Measurements from ENCODE around the gene KRTAP29-1. TPM values are rescaled to one million over a fixed set of nuclear protein-coding genes. Genes with fewer than 3 reads are reported as not detected.

KRTAP29-1 gene
- polyA plus RNA-seq, 1 donor (not counting 4 experiments of a cell fraction or from before 2014, with no cell fraction given): not detected

DNA sequence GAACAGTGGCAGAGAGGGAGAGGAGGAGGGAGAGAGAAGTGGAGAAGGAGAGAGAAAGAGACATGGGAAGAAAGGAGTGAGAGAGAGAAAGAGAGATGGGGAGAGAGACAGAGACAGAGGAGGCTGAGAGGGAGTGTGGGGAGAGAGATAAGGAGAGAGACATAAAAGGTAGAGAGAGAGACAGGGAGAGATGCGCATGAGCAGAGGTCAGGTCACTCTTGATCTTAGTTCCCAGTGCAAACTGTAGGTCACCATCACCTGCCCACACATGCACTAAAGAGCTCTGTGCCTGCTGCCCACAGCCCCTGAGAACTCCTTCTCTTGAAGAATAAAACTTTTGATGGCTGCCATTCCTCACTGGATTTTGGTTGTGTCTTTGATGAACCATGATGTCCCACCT lies 33.1 kb upstream of the KRTAP29-1 start:
- no peak for FAIRE-seq
- no peaks in the 10 kb centered on the region for H3K36me3 ChIP-seq (ENCODE audit: control insufficient read depth in 2 of 2, extremely low read depth in 1 of 2, insufficient read depth in 2 of 2, low read length in 2 of 2)
- no peaks in the 10 kb centered on the region for H3K27me3 ChIP-seq (ENCODE audit: control insufficient read depth, extremely low read depth, insufficient read depth, low read length)
- TF ChIP-seq EZH2 (IDR thresholded peaks at IDR 0.05; ENCODE audit: low read length): no peak
- TF ChIP-seq, protein P1, sequence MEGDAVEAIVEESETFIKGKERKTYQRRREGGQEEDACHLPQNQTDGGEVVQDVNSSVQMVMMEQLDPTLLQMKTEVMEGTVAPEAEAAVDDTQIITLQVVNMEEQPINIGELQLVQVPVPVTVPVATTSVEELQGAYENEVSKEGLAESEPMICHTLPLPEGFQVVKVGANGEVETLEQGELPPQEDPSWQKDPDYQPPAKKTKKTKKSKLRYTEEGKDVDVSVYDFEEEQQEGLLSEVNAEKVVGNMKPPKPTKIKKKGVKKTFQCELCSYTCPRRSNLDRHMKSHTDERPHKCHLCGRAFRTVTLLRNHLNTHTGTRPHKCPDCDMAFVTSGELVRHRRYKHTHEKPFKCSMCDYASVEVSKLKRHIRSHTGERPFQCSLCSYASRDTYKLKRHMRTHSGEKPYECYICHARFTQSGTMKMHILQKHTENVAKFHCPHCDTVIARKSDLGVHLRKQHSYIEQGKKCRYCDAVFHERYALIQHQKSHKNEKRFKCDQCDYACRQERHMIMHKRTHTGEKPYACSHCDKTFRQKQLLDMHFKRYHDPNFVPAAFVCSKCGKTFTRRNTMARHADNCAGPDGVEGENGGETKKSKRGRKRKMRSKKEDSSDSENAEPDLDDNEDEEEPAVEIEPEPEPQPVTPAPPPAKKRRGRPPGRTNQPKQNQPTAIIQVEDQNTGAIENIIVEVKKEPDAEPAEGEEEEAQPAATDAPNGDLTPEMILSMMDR (optimal IDR thresholded peaks at IDR 0.05 in 1 of 3, IDR thresholded peaks at IDR 0.05 in 1 of 3, conservative IDR thresholded peaks at IDR 0.05 in 1 of 3; ENCODE audit: extremely low read depth in 1 of 3, insufficient read depth in 2 of 3, low read length in 3 of 3): no peak
- no peak for DNase-seq (ENCODE audit: low read depth, low spot score)
- dilution Hi-C loops (cut with MboI; ENCODE audit: extremely low pct_ligation_motif_present, low sequenced_read_pairs): no loop called here
- peaks cover 15% of the 10 kb centered on the region for H3K4me1 ChIP-seq (ENCODE audit: control insufficient read depth, extremely low read depth, insufficient read depth, low read length)
- H3K4me3 ChIP-seq (ENCODE audit: control insufficient read depth in 2 of 3, extremely low read depth in 1 of 3, insufficient read depth in 2 of 3, low read depth in 1 of 3, low read length in 3 of 3): no peak overlapping the region
- H4K20me1 ChIP-seq (ENCODE audit: control insufficient read depth, extremely low read depth, insufficient read depth, low read length): no peaks in the 10 kb centered on the region
- no peak overlapping the region for H2AFZ ChIP-seq (ENCODE audit: control insufficient read depth, low read length)
- H3K27ac ChIP-seq (ENCODE audit: control insufficient read depth, insufficient read depth, low read length): no peak overlapping the region
- no peaks in the 10 kb centered on the region for H3K79me2 ChIP-seq (ENCODE audit: control insufficient read depth, insufficient read depth, low read length)
- no peak overlapping the region for H3K9ac ChIP-seq (ENCODE audit: control insufficient read depth, extremely low read depth, insufficient read depth, low read length)
- no peaks in the 10 kb centered on the region for H3K9me1 ChIP-seq (ENCODE audit: control insufficient read depth, extremely low read depth, insufficient read depth, low read length)
- H3K9me3 ChIP-seq (ENCODE audit: control insufficient read depth, low read depth, low read length): no peaks in the 10 kb centered on the region
- no peak overlapping the region for H3K4me2 ChIP-seq (ENCODE audit: control insufficient read depth, extremely low read depth, insufficient read depth, low read depth, low read length)

DNA sequence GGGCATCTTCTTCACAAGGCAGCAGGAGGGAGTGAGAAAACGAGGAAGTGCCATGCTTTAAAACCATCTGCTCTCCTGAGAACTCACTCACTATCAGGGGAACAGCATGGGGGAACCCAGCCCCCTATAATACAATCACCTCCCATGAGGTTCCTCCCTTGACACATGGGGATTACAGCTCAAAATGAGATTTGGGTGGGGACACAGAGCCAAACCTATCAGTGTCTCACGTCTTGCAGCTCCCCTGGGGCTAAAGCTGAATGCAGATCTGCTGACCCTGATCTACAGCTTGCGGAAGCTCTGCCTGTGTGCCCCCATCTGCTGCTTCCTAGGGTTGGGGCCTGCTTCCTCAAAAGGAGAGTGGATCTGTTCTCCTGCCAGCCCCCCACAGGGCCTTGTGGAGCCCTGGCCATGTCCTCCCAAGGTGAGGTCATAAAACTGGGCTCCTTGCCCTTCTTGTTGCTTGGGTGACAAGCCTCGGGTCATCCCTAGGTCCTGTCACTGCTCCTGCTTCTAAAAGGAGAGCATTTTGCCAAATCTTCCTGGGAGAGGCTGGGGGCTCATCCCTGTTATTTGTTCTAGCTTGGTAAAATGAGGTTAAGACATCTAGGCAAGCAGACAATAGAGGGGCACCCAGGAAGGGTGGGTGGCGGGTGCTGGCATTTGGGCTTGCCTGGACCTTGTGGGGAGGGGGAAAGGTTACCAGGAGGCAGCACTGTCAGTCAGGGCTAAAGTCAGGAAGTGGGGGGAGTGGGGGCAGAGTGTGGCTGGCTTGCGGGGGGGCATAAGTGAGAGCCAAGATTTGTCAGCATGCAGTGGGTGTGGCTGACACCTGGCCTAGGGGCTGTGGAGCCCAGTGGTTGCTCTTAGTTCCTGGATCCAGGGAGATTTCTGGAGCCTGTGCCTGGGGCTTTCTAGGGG lies 32.0 kb upstream of the KRTAP29-1 start:
- H3K9me1 ChIP-seq (ENCODE audit: control insufficient read depth, extremely low read depth, insufficient read depth, low read length): no peaks in the 10 kb centered on the region
- H3K4me3 ChIP-seq (ENCODE audit: control insufficient read depth in 2 of 3, extremely low read depth in 1 of 3, insufficient read depth in 2 of 3, low read depth in 1 of 3, low read length in 3 of 3): no peak overlapping the region
- no peak overlapping the region for H3K9ac ChIP-seq (ENCODE audit: control insufficient read depth, extremely low read depth, insufficient read depth, low read length)
- no peak overlapping the region for H3K27ac ChIP-seq (ENCODE audit: control insufficient read depth, insufficient read depth, low read length)
- H3K4me2 ChIP-seq (ENCODE audit: control insufficient read depth, extremely low read depth, insufficient read depth, low read depth, low read length): no peak overlapping the region
- H3K79me2 ChIP-seq (ENCODE audit: control insufficient read depth, insufficient read depth, low read length): no peaks in the 10 kb centered on the region
- H3K4me1 ChIP-seq (ENCODE audit: control insufficient read depth, extremely low read depth, insufficient read depth, low read length): peaks cover 11% of the 10 kb centered on the region
- dilution Hi-C loops (cut with MboI; ENCODE audit: extremely low pct_ligation_motif_present, low sequenced_read_pairs): no loop called here
- no peaks in the 10 kb centered on the region for H4K20me1 ChIP-seq (ENCODE audit: control insufficient read depth, extremely low read depth, insufficient read depth, low read length)
- FAIRE-seq: no peak
- H3K9me3 ChIP-seq (ENCODE audit: control insufficient read depth, low read depth, low read length): no peaks in the 10 kb centered on the region
- TF ChIP-seq, protein P1 (optimal IDR thresholded peaks at IDR 0.05 in 1 of 3, IDR thresholded peaks at IDR 0.05 in 1 of 3, conservative IDR thresholded peaks at IDR 0.05 in 1 of 3; ENCODE audit: extremely low read depth in 1 of 3, insufficient read depth in 2 of 3, low read length in 3 of 3): no peak
- TF ChIP-seq EZH2 (IDR thresholded peaks at IDR 0.05; ENCODE audit: low read length): no peak
- no peak for DNase-seq (ENCODE audit: low read depth, low spot score)
- H3K27me3 ChIP-seq (ENCODE audit: control insufficient read depth, extremely low read depth, insufficient read depth, low read length): no peaks in the 10 kb centered on the region
- H3K36me3 ChIP-seq (ENCODE audit: control insufficient read depth in 2 of 2, extremely low read depth in 1 of 2, insufficient read depth in 2 of 2, low read length in 2 of 2): no peaks in the 10 kb centered on the region
- no peak overlapping the region for H2AFZ ChIP-seq (ENCODE audit: control insufficient read depth, low read length)
